WTC11 (cell line): Measurements from ENCODE around the gene CCDC117. TPM values are rescaled to one million over a fixed set of nuclear protein-coding genes. Genes with fewer than 3 reads are reported as not detected.

Experiments used
- ATAC-seq: fragments of 200-7000 bp; cut with Tn5 transposase; 2 replicates; pipeline ENCODE4 v1.10.0; 2021; ENCODE audit warnings: mild to moderate bottlenecking, moderate library complexity
- CTCF ChIA-PET: fragments of 300-600 bp; sonication (Branson Sonifier 250); formaldehyde crosslinking; loops from one replicate; lab custom pipeline; 2021; ENCODE audit warnings: antibody characterized with exemption; lab: Charles Lee
- POLR2A ChIA-PET: fragments of 350-600 bp; sonication (Branson Sonifier 250); formaldehyde crosslinking; loops from one replicate; lab custom pipeline; 2021; ENCODE audit warnings: antibody characterized with exemption; lab: Charles Lee
- DNase-seq: peaks from one replicate; pipeline ENCODE4 v3.0.0; 2021; ENCODE audit warnings: low spot score
- H3K27ac Mint-ChIP-seq: 2 replicates; pipeline ENCODE4 v1.8.0; 2021; ENCODE audit warnings: mixed read lengths
- H3K27me3 Mint-ChIP-seq: 2 replicates; pipeline ENCODE4 v1.8.0; 2021; ENCODE audit warnings: low read depth, mild to moderate bottlenecking, moderate library complexity, mixed read lengths
- H3K36me3 Mint-ChIP-seq: 2 replicates; pipeline ENCODE4 v1.8.0; 2021; ENCODE audit warnings: mixed read lengths
- H3K4me1 Mint-ChIP-seq: 2 replicates; pipeline ENCODE4 v1.8.0; 2022; ENCODE audit warnings: mixed read lengths
- H3K4me3 Mint-ChIP-seq: 2 replicates; pipeline ENCODE4 v1.8.0; 2021; ENCODE audit warnings: mild to moderate bottlenecking, moderate library complexity, mixed read lengths
- H3K9me3 Mint-ChIP-seq: 2 replicates; pipeline ENCODE4 v1.8.0; 2021; ENCODE audit warnings: mixed read lengths
- ARID4B ChIP-seq: sonication (generic); formaldehyde crosslinking; IDR thresholded peaks from 2 replicates; pipeline ENCODE4 v1.8.0; 2023; ENCODE audit warnings: missing genetic modification reagents, mild to moderate bottlenecking, borderline replicate concordance
- CBFB ChIP-seq: sonication (generic); formaldehyde crosslinking; IDR thresholded peaks from 2 replicates; pipeline ENCODE4 v1.8.1; 2022; ENCODE audit warnings: mild to moderate bottlenecking, low read depth, missing genetic modification reagents
- CREB1 ChIP-seq: sonication (generic); formaldehyde crosslinking; IDR thresholded peaks from 2 replicates; pipeline ENCODE4 v1.8.0; 2023; ENCODE audit warnings: mild to moderate bottlenecking, missing genetic modification reagents
- ELF4 ChIP-seq: sonication (generic); formaldehyde crosslinking; IDR thresholded peaks from 2 replicates; pipeline ENCODE4 v1.8.1; 2022; ENCODE audit warnings: low read depth, mild to moderate bottlenecking, moderate library complexity, missing genetic modification reagents
- ETV6 ChIP-seq: sonication (generic); formaldehyde crosslinking; IDR thresholded peaks from 2 replicates; pipeline ENCODE4 v1.8.1; 2022; ENCODE audit warnings: mild to moderate bottlenecking, missing genetic modification reagents
- FOXK1 ChIP-seq: sonication (generic); formaldehyde crosslinking; IDR thresholded peaks from 2 replicates; pipeline ENCODE4 v1.8.0; 2022; ENCODE audit warnings: mild to moderate bottlenecking, moderate library complexity, missing genetic modification reagents
- FOXP4 ChIP-seq: sonication (generic); formaldehyde crosslinking; IDR thresholded peaks from 2 replicates; pipeline ENCODE4 v1.8.0; 2022; ENCODE audit warnings: mild to moderate bottlenecking, missing genetic modification reagents
- GRHL2 ChIP-seq: fragments of 250-450 bp; sonication (Bioruptor Pico); IDR thresholded peaks from 2 replicates; pipeline ENCODE4 v1.8.0; 2022; ENCODE audit warnings: mild to moderate bottlenecking, moderate library complexity; ENCODE audit not compliant: insufficient replicate concordance, severe bottlenecking
- HMGA2 ChIP-seq: fragments of 250-450 bp; sonication (Bioruptor Pico); IDR thresholded peaks from 2 replicates; pipeline ENCODE4 v1.4.0; 2021; ENCODE audit warnings: mild to moderate bottlenecking, moderate library complexity
- MYBL2 ChIP-seq: sonication (generic); formaldehyde crosslinking; IDR thresholded peaks from 2 replicates; pipeline ENCODE4 v1.8.1; 2023; ENCODE audit warnings: mild to moderate bottlenecking, moderate library complexity, missing genetic modification reagents
- NFE2L1 ChIP-seq: sonication (generic); formaldehyde crosslinking; IDR thresholded peaks from 2 replicates; pipeline ENCODE4 v1.8.1; 2023; ENCODE audit warnings: missing genetic modification reagents
- NR1H2 ChIP-seq: sonication (generic); formaldehyde crosslinking; IDR thresholded peaks from 2 replicates; pipeline ENCODE4 v1.9.0; 2021; ENCODE audit warnings: mild to moderate bottlenecking, moderate library complexity, missing genetic modification reagents
- NR3C1 ChIP-seq: sonication (generic); formaldehyde crosslinking; conservative IDR thresholded peaks from 2 replicates; pipeline ENCODE4 v1.8.1; 2023; ENCODE audit warnings: low read depth, mild to moderate bottlenecking, missing genetic modification reagents
- ZBTB21 ChIP-seq: sonication (generic); formaldehyde crosslinking; IDR thresholded peaks from 2 replicates; pipeline ENCODE4 v1.8.1; 2023; ENCODE audit warnings: mild to moderate bottlenecking, missing genetic modification reagents, borderline replicate concordance
- ZMAT4 ChIP-seq: fragments of 250-450 bp; sonication (Bioruptor Pico); IDR thresholded peaks from 2 replicates; pipeline ENCODE4 v1.9.0; 2021; ENCODE audit warnings: mild to moderate bottlenecking
- ZNF121 ChIP-seq: sonication (generic); formaldehyde crosslinking; IDR thresholded peaks from 2 replicates; pipeline ENCODE4 v1.8.0; 2023; ENCODE audit warnings: missing genetic modification reagents
- ZNF219 ChIP-seq: sonication (generic); formaldehyde crosslinking; IDR thresholded peaks from 2 replicates; pipeline ENCODE4 v1.8.0; 2023; ENCODE audit warnings: missing genetic modification reagents, mild to moderate bottlenecking, borderline replicate concordance
- total RNA-seq: library from RNA; stranded (reverse); gene quantifications from 3 replicates; pipeline ENCODE4 v1.2.3, GENCODE V29; 2021
- TF ChIP-seq, protein P1 (sequence below): sonication (generic); formaldehyde crosslinking; IDR thresholded peaks from 2 replicates; pipeline ENCODE4 v1.8.0; 2022; ENCODE audit warnings: mild to moderate bottlenecking, missing genetic modification reagents
- TF ChIP-seq, protein P2 (sequence below): sonication (generic); formaldehyde crosslinking; IDR thresholded peaks from 2 replicates; pipeline ENCODE4 v1.8.1; 2022; ENCODE audit warnings: low read depth, mild to moderate bottlenecking, moderate library complexity, missing genetic modification reagents, borderline replicate concordance
- TF ChIP-seq, protein P3 (sequence below): sonication (generic); formaldehyde crosslinking; IDR thresholded peaks from 2 replicates; pipeline ENCODE4 v1.8.0; 2022; ENCODE audit warnings: mild to moderate bottlenecking, missing genetic modification reagents
- TF ChIP-seq, protein P4 (sequence below): sonication (generic); formaldehyde crosslinking; IDR thresholded peaks from 2 replicates; pipeline ENCODE4 v1.8.1; 2023; ENCODE audit warnings: mild to moderate bottlenecking, moderate library complexity, missing genetic modification reagents

The CCDC117 gene
- total RNA-seq, 1 experiment from 2014 or later: 39.0 TPM

- TF ChIP-seq NFE2L1 (CRISPR knock-in tag) (peak; percentile 22; the same call in 1 of the 2 replicates), FOXK1 (CRISPR knock-in tag) (no peak), ELF4 (no peak), NR3C1 (CRISPR knock-in tag) (no peak), ETV6 (CRISPR knock-in tag) (0 out of 2 replicates have a peak, but pooled peaks have one; percentile 36)
- CTCF ChIA-PET: interaction anchor here (0.6 to 1.2 kb wide), 3 partner anchors 31 to 141 kb away, joined by 3 to 5 read pairs (median 4); partner anchors contain the start of gene CCDC117
- H3K9me3 Mint-ChIP-seq: no peaks in the 10 kb centered on the region
- H3K4me1 Mint-ChIP-seq: peaks cover 55% of the 10 kb centered on the region
- H3K27me3 Mint-ChIP-seq: no peaks in the 10 kb centered on the region
- no peak for ATAC-seq
- H3K4me3 Mint-ChIP-seq: peak overlapping the region; percentile 87
- POLR2A ChIA-PET: interaction anchor here (0.6 to 1.4 kb wide), 3 partner anchors 20 to 59 kb away, joined by 3 to 8 read pairs (median 6); partner anchors contain the start of genes CCDC117 and XBP1
- H3K36me3 Mint-ChIP-seq: peaks cover 27% of the 10 kb centered on the region
- peak overlapping the region; percentile 97 for H3K27ac Mint-ChIP-seq
- no peak for DNase-seq
Measured at GRCh38 chr22:28741200-28741784, 31.2 kb upstream of the CCDC117 start.

GRCh38 chr22:28741785-28742561 is 30.5 kb upstream of the CCDC117 start, which contains the start of the genes CHEK2 and HSCB:
Gene CHEK2, minus strand, starts transcription at chr22:28741820. Its CDS starts 7,099 bp downstream, at chr22:28734721.
Gene HSCB, plus strand, starts transcription at chr22:28742039. Its CDS starts 57 bp downstream, at chr22:28742096.
- Mint-ChIP-seq H3K4me3 (peak within 1 kb of the TSS; percentile 87), H3K9me3 (no peaks in the 10 kb centered on the region), H3K27me3 (no peaks in the 10 kb centered on the region), H3K27ac (peak within 1 kb of the TSS; percentile 97), H3K4me1 (peaks cover 49% of the 10 kb centered on the region), H3K36me3 (peaks cover 32% of the 10 kb centered on the region)
- ATAC-seq (peak; percentile 89), DNase-seq (peak; percentile 98)
- POLR2A ChIA-PET: interaction anchor here (0.6 to 1.4 kb wide), 3 partner anchors 19 to 58 kb away, joined by 3 to 8 read pairs (median 6); partner anchors contain the start of genes CCDC117 and XBP1
- CTCF ChIA-PET: interaction anchor here (1.0 to 1.2 kb wide), 2 partner anchors 31 to 141 kb away, joined by 4 to 5 read pairs; partner anchors contain the start of gene CCDC117
- TF ChIP-seq ARID4B (CRISPR knock-in tag) (0 out of 2 replicates have a peak, but pooled peaks have one; percentile 39), ZBTB21 (CRISPR knock-in tag) (0 out of 2 replicates have a peak, but pooled peaks have one; percentile 37), ZNF121 (CRISPR knock-in tag) (no peak), NR1H2 (CRISPR knock-in tag) (no peak), MYBL2 (peak; percentile 94), CBFB (CRISPR knock-in tag) (0 out of 2 replicates have a peak, but pooled peaks have one; percentile 55), ZNF219 (no peak), HMGA2 (peak; percentile 19; the same call in 1 of the 2 replicates), ZMAT4 (CRISPR knock-in tag) (no peak), FOXK1 (CRISPR knock-in tag) (peak; percentile 28; the same call in 1 of the 2 replicates), GRHL2 (CRISPR knock-in tag) (no peak), CREB1 (CRISPR knock-in tag) (0 out of 2 replicates have a peak, but pooled peaks have one; percentile 35), FOXP4 (CRISPR knock-in tag) (peak; percentile 25)
- TF ChIP-seq, protein P1, sequence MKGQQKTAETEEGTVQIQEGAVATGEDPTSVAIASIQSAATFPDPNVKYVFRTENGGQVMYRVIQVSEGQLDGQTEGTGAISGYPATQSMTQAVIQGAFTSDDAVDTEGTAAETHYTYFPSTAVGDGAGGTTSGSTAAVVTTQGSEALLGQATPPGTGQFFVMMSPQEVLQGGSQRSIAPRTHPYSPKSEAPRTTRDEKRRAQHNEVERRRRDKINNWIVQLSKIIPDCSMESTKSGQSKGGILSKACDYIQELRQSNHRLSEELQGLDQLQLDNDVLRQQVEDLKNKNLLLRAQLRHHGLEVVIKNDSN (CRISPR knock-in tag): peak; percentile 70
- TF ChIP-seq, protein P2, sequence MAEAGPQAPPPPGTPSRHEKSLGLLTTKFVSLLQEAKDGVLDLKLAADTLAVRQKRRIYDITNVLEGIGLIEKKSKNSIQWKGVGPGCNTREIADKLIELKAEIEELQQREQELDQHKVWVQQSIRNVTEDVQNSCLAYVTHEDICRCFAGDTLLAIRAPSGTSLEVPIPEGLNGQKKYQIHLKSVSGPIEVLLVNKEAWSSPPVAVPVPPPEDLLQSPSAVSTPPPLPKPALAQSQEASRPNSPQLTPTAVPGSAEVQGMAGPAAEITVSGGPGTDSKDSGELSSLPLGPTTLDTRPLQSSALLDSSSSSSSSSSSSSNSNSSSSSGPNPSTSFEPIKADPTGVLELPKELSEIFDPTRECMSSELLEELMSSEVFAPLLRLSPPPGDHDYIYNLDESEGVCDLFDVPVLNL: peak; percentile 71
- TF ChIP-seq, protein P3, sequence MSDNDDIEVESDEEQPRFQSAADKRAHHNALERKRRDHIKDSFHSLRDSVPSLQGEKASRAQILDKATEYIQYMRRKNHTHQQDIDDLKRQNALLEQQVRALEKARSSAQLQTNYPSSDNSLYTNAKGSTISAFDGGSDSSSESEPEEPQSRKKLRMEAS (CRISPR knock-in tag): peak; percentile 55
- TF ChIP-seq, protein P4, sequence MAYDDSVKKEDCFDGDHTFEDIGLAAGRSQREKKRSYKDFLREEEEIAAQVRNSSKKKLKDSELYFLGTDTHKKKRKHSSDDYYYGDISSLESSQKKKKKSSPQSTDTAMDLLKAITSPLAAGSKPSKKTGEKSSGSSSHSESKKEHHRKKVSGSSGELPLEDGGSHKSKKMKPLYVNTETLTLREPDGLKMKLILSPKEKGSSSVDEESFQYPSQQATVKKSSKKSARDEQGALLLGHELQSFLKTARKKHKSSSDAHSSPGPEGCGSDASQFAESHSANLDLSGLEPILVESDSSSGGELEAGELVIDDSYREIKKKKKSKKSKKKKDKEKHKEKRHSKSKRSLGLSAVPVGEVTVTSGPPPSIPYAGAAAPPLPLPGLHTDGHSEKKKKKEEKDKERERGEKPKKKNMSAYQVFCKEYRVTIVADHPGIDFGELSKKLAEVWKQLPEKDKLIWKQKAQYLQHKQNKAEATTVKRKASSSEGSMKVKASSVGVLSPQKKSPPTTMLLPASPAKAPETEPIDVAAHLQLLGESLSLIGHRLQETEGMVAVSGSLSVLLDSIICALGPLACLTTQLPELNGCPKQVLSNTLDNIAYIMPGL (CRISPR knock-in tag): no peak
